Glomerular visceral epithelial cell (primary cell): ENCODE measurements around the gene ID3.

Experiments used
- DNase-seq: peaks from one replicate; pipeline ENCODE4 v3.0.0-alpha.2; 2016; ENCODE audit errors: extremely low spot score

ID3 gene

DNA sequence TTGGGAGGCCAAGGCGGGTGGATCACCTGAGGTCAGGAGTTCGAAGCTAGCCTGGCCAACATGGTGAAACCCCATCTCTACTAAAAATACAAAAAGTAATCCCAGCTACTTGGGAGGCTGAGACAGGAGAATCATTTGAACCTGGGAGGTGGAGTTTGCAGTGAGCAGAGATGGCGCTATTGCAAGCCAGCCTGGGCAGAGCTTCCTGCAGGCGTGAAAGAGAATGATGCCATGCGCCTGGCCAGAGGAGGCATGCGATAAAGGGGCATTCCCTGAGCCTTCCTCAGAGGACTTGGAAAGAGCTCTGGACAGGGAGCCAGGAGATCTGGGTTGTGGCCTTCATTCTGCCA lies 31.4 kb downstream of the ID3 start:
- no peak for DNase-seq

DNA sequence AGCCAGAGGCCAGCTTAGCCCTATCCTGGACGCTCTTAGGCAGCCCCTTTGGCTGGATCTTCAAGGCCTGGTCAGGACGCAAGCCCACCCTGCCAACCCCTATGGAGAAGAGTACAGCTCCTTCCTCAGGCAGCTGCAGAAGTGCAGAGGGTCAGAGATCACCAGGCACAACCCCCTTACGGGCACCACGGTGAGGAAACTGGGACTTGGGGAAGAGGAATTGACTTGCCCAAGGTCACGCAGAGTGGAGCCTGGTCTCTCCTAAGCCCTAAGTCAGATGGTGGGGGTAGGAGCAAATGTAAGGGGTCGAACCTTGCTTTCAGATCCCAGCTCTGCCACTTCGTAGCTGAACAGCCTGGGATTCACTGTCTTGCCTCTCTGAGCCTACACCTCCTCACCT lies 31.9 kb downstream of the ID3 start:
- no peak for DNase-seq

DNA sequence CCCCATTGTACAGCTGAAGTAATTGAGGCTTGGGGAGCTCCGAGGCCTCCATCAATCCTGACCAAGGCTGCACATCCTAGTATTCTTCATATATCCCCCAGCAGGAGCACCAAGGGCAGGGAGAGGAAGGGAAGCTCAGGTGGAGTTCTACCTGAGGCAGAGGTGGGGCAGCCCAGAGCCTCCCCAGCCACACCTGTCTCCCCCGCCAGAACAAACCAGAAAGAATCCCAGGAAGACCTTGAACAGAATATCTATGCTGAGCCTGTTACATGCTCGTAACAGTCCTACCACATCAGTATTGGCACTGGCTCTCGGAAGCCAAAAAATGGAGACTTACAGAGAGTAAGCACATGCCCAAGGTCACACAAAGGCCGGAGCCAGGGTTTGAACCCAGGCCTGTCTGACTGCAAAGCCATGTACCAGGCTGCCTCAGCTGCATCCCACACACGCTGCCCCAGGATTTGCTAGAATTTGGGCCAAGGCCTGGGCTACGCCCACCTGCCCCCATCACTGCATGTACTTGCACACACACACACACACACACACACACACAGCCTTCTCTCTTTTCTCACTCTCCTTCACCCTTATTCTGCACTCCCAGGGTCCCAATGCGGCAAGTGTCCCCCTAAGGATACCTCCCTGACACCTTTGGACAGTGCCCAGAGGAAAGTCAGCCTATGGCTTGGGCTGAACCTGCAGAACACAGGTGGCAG lies 32.8 kb downstream of the ID3 start:
- no peak for DNase-seq

DNA sequence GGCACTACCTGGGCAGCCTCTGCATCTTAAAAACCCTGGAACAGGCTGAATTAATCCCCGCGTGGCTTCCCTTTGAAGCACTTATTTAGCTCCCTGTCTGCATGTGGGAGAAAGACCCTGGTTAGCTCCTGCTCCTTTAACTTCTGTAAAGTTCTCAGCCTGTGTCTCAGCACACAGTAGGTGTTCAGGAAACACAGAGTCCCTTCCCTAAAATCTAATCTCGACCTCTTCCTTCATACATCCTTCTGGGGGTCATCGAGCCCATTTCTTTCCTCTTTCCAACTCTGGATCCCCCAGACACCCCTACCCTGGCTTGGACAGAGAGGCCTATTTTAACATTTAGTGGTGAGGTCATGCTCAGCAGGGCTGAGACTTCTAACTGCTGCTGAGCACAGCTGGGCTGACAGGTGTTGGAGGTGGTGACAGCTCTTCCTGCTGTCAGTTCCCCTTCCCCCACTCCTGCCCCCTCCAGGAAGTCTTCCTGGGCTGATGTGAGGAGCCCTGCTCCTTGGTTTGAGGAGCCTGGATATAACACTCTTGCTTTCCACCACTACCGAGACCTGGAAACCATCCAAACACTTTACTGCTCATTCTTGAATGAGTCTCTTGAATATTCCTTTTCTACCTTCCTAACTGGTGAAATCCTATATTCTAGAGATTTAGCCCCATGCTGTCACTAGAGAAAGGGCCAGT lies 33.6 kb downstream of the ID3 start:
- no peak for DNase-seq

DNA sequence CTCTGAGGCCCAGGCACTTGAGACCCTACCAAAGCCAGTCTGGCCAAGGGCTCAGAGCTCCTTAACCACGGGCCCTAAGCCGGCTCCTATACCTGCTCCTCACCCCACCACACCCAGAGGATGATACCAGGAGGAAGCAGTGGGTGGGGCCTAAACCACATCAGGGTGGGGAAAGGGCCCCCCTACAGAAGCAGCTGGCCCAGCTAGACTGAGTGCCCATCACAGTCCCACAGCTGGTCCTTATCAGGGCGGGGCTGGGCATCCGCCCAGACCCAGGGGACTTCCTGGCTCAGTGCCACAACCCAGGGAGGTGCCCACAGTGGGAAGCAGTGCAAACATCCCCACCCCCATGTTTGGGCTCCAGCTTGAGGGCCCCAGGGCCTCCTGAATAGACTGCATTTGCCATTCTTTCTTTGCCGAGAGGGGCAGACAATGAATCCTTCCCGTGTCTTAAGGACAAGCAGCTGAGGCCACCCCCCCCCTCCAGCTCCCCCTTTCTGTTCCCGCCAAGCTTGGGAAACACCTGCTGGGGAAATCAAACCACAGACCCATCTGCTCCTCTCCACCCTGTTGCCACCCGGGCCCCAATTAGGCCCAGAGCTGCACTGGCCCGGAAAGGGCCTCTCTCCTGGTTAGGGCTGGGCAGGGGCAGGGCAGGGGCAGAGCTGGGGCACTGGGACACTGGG lies 34.4 kb downstream of the ID3 start:
- DNase-seq, result peak; percentile 37

DNA sequence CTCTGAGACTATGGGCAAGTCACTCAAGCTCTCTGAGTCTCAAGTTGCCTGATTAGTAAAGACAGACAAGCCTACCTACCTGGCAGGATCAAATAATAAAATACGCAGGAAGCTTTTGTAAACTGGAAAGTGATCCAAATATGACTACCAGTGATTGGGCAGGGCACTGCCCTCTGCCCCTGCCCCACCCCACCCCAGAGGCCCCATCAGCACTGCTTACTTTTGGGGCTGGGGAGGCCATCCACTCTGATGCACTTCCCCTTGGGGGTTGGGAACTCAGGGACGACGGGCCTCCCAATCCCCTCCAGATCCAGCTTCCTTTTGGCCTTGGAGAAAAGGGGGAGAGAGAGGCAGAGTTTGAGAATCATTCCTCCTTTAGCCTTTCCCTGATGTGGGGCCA lies 35.1 kb downstream of the ID3 start:
- no peak for DNase-seq

DNA sequence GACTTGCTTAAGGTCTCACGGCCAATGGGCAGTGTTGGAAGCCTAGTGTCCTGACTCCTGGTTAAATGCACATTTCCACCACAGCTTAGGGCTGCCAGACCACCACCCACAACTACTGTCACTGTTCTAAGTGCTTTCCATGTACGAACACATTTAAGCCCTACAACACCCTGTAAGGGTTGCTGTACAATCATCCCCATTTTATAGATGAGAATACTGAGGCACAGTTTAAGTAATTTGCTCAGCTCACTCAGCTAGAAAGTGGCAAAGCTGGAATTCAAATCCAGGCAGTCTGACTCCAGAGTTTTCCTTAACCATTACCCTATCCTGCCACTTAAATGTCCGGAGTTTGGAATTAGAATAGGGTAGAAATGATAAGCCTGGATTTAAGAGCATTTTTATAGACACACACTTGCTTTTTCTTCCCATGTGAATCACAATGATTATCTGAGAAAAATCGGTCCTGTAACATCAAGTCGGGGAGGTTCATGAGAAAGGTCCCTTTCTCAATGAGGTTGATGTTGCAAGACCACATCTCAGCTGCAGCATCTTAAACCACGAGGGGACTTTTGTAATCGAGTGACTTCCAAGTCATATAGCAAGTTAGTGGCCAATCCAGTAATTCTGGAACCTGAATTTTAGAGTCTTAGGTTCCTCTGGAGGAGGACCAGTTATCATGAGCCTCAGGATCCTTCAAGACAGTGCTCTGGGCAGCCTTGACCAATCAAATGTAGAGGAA lies 36.9 kb downstream of the ID3 start:
- DNase-seq, result no peak

DNA sequence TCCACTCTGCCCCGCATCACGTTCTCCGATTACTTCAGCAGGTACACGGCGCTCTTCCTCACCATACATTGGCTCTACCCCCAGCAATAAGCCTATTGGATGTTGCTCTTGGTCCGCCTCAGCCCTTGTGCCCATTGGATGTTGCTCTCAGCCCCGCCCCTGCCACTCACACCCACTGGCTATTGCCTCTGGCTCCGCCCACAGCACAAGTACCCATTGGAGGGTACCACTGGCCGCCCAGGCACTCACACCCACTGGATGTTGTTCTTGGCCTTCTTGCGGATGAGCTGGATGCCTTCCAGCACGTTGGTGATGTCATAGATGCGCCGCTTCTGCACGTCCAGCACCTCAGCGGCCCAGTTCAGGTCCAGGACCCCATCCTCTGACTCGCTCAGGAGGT lies 37.7 kb downstream of the ID3 start:
- DNase-seq, result no peak

DNA sequence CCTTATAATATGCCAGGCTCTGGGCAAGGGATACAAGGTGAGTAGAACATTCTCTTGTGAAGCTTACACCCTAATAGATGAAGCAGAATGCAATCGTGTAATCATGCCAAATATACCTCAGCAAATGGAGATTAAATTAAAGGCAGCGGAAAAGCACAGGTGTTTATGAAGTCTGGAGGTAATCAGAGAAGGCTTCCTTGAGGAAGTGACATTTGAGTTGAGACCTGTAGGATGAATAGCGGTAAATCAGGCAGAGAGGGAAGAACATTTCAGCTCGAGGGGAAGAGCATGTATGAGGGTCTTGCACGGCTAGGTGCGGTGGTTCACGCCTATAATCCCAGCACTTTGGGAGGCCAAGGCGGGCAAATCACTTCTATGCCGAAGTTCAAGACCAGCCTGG lies 41.7 kb downstream of the ID3 start:
- no peak for DNase-seq

DNA sequence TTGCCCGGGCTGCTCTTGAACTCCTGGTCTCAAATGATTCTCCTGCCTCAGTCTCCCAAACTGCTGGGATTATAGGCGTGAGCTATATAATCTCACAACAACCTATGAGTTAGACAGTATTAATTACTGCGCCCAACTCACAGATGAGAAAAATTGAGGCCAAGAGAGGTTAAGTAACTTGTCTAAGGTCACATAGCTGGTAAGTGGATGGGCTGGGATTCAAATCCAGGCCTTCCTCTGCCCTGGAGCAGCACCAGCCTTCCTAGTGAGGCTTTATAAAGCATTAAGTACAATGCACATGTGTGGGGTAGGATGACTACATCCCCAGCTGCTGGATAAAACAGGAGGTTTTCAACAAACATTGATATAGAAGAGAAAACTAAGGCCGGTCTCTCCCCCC lies 43.4 kb downstream of the ID3 start:
- DNase-seq, result no peak

DNA sequence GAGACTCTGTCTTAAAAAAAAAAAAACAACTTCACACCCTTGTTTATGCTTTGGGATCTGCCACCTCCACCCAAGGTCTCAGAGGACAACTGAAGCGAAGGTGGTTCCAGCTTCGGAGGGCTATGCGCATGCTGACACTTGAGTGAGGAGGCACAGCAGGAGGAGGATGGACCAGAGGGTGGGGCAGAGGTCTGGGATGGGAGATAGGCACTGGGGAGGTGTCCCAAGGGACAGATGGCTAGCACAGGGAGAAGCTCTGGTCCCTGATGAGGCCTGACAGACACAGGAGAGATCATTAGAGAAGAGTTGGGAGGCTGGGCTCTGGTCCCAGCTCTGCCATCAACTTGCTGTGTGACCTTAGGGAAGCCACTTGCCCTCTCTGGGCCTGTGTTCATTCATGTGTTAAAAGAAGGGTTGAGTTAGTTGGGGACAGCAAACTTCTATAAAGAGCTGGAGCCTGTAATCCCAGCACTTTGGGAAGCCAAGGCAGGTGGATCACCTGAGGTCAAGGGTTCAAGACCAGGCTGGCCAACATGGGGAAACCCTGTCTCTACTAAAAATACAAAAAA lies 45.1 kb downstream of the ID3 start:
- no peak for DNase-seq

DNA sequence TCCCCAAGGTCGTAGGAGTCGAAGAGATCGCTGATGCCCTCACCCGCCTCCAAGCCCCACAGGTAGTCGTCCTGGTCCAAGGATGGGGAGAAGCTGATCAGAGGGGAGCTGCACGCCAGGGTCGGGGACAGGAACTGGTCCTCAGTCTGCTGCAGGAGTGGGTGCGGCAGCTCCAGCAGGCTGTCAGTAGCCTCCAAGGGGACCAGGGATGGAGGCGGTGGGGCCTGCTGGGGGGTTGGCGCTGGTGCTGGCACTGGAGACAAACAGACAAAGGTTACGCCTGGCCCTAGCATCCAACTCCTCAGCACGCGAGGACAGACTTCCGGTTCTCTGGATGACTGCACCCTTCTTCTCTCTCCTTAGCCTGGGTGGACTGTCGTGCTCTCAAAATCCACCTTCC lies 49.4 kb downstream of the ID3 start:
- no peak for DNase-seq
